Chondrocyte (in vitro differentiated cells): Measurements from ENCODE around the gene STXBP4. TPM values are rescaled to one million over a fixed set of nuclear protein-coding genes. Genes with fewer than 3 reads are reported as not detected.

Experiments
- DNase-seq: peaks from one replicate; pipeline ENCODE4 v3.0.0; 2021; ENCODE audit warnings: mixed read lengths, low spot score
- H3K27ac Mint-ChIP-seq: one replicate; pipeline ENCODE4 v1.8.0; 2021; ENCODE audit warnings: mild to moderate bottlenecking, moderate library complexity, mixed read lengths; ENCODE audit not compliant: unreplicated experiment
- H3K27me3 Mint-ChIP-seq: 2 replicates; pipeline ENCODE4 v1.8.0; 2021; ENCODE audit warnings: low read depth, mixed read lengths
- H3K36me3 Mint-ChIP-seq: 2 replicates; pipeline ENCODE4 v1.8.0; 2021; ENCODE audit warnings: low read depth, mixed read lengths
- H3K4me1 Mint-ChIP-seq: 2 replicates; pipeline ENCODE4 v1.8.0; 2021; ENCODE audit warnings: low read depth, mild to moderate bottlenecking, mixed read lengths
- H3K4me3 Mint-ChIP-seq: one replicate; pipeline ENCODE4 v1.8.0; 2021; ENCODE audit warnings: mild to moderate bottlenecking, moderate library complexity, mixed read lengths; ENCODE audit not compliant: unreplicated experiment
- H3K9me3 Mint-ChIP-seq: 2 replicates; pipeline ENCODE4 v1.8.0; 2021; ENCODE audit warnings: low read depth, mixed read lengths
- CTCF ChIP-seq: fragments of 200-600 bp; sonication (generic); IDR thresholded peaks from 2 replicates; pipeline ENCODE4 v1.5.0; 2021; ENCODE audit warnings: antibody characterized with exemption, mild to moderate bottlenecking, moderate library complexity
- total RNA-seq: library from RNA; stranded (reverse); gene quantifications from 3 replicates; pipeline ENCODE4 v1.2.1, GENCODE V29; 2021

Gene STXBP4
- total RNA-seq, 1 donor from 2014 or later: 11.9 TPM

DNA sequence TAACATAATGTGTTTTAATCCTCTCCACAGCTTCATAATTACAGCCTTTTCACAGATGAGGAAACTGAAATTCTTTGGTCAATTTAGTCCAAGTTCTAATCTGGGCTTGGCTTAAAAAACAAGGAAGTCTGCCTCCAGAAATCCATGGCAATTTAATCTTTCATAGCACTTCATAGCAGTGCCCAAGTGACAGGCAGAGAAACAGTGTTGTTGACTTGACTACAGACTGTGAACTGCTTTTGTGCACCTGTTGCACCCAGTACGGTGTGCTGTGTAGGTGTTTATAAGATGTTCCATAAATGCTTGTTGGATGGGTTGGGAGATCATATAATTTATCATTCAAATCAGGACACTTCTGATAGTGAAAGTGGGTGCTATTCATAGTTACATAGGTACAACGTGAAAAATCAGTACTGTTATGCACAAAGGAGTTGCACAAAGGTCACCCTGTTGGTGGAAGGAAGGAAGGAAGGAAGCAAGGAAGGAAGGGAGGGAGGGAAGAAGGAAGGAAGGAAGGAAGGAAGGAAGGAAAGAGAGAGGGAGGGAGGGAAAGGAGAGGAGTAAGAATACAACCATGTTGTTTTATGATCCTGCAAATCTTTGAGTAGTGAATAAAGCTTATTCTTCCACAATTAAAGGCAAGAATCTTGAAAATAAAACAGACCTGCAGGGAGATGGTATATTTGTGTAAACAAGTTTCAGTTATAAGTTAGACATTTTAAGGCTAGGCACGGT lies 239.7 kb downstream of the STXBP4 start:
- no peak for TF ChIP-seq CTCF
- H3K4me1 Mint-ChIP-seq: no peaks in the 10 kb centered on the region
- no peak for DNase-seq
- H3K4me3 Mint-ChIP-seq: no peak overlapping the region
- peaks cover 10% of the 10 kb centered on the region for H3K9me3 Mint-ChIP-seq
- H3K27ac Mint-ChIP-seq: no peak overlapping the region
- peaks cover 5% of the 10 kb centered on the region for H3K36me3 Mint-ChIP-seq
- no peaks in the 10 kb centered on the region for H3K27me3 Mint-ChIP-seq

GRCh38 chr17:55210292-55210691 lies 241.7 kb downstream of the STXBP4 start:
- Mint-ChIP-seq H3K27me3 (no peaks in the 10 kb centered on the region), H3K9me3 (no peaks in the 10 kb centered on the region), H3K27ac (no peak overlapping the region), H3K4me1 (no peaks in the 10 kb centered on the region), H3K36me3 (no peaks in the 10 kb centered on the region), H3K4me3 (no peak overlapping the region)
- TF ChIP-seq CTCF: no peak
- DNase-seq: no peak

DNA sequence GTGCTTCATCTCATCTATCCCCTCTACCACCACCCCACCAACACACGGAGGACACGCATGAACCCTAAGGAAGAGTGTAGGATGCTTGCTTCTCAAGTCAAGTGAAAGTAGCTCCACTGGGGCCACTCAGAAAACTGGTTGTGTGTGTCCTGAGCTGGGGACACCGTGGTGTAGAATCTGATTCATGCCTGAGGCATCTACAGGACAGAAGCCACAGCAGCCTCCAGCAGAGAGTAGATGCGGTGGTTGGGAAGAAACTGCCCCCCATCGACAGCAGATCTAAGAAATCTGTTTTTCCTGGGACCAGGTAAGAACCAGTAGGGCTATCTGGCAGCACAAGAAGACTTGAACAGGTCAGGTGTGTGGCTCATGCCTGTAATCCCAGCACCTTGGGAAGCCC lies 244.3 kb downstream of the STXBP4 start:
- Mint-ChIP-seq H3K27ac (no peak overlapping the region), H3K4me1 (no peaks in the 10 kb centered on the region)

GRCh38 chr17:55215711-55216110 lies 247.1 kb downstream of the STXBP4 start:
- Mint-ChIP-seq H3K4me1 (no peaks in the 10 kb centered on the region), H3K27me3 (peaks cover 10% of the 10 kb centered on the region), H3K9me3 (peaks cover 2% of the 10 kb centered on the region), H3K27ac (no peak overlapping the region), H3K4me3 (no peak overlapping the region), H3K36me3 (no peaks in the 10 kb centered on the region)
- no peak for TF ChIP-seq CTCF
- no peak for DNase-seq

More for the DNA sequence above, 244.3 kb downstream of the STXBP4 start:
- H3K4me3 Mint-ChIP-seq: no peak overlapping the region
- no peaks in the 10 kb centered on the region for H3K36me3 Mint-ChIP-seq
- DNase-seq: no peak
- no peak for TF ChIP-seq CTCF
- peaks cover 4% of the 10 kb centered on the region for H3K27me3 Mint-ChIP-seq
- H3K9me3 Mint-ChIP-seq: peaks cover 2% of the 10 kb centered on the region

DNA sequence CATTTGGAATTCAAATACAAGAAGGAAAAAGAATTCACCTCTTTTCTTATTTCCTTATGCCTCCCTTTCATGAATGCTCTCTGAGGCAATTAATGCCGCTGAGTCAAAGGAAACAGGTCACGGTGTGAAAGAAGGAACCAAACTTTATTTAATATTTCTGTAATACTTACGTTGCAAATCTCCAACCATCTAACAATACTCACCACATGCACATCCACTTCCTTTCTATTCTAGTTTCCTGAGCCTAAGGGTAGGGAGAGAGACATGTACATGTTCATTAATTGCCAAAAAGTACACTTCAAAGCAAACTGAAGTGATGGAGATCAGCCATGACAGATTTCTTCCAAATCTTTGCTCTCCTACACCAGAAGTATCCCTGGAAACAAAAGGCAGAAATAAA lies 248.3 kb downstream of the STXBP4 start:
- no peak for DNase-seq
- Mint-ChIP-seq H3K27ac (no peak overlapping the region), H3K9me3 (peaks cover 2% of the 10 kb centered on the region), H3K4me1 (no peaks in the 10 kb centered on the region), H3K4me3 (no peak overlapping the region), H3K27me3 (peaks cover 10% of the 10 kb centered on the region), H3K36me3 (no peaks in the 10 kb centered on the region)
- no peak for TF ChIP-seq CTCF
